GM12878 (cell line): ENCODE measurements around the gene CFAP157. TPM values are rescaled to one million over a fixed set of nuclear protein-coding genes. Genes with fewer than 3 reads are reported as not detected.

Experiments
- ATAC-seq: fragments of 200-7000 bp; cut with Tn5 transposase; 3 replicates; pipeline ENCODE4 v1.9.1; 2020; ENCODE audit warnings: mild to moderate bottlenecking, moderate library complexity
- BruUV-seq: library from RNA; stranded (reverse); fragments of 400-500 nt; replicated peaks from 2 replicates; lab custom pipeline; 2021; lab: Mats Ljungman, UMichigan
- CTCF ChIA-PET: fragments of 300-600 bp; sonication (Branson Sonifier 250); formaldehyde crosslinking; extraction: SDS; loops from one replicate; lab custom pipeline; 2021; ENCODE audit warnings: inconsistent platforms; lab: Yijun Ruan, JAX
- POLR2A ChIA-PET: fragments of 350-600 bp; formaldehyde crosslinking; extraction: SDS; loops from one replicate; lab custom pipeline; 2021; ENCODE audit warnings: inconsistent platforms; lab: Charles Lee
- RAD21 ChIA-PET: fragments of 300-600 bp; sonication (Branson Sonifier 250); formaldehyde crosslinking; loops from one replicate; lab custom pipeline; 2023; ENCODE audit warnings: antibody characterized with exemption; ENCODE audit not compliant: unreplicated experiment; lab: Charles Lee
- SMC1A ChIA-PET: fragments of 300-600 bp; sonication (Branson Sonifier 250); formaldehyde crosslinking; loops from one replicate; lab custom pipeline; 2023; ENCODE audit not compliant: unreplicated experiment, uncharacterized antibody; lab: Charles Lee
- DNase-seq: peaks from one replicate; pipeline ENCODE4 v3.0.0-alpha.2; 2011; ENCODE audit warnings: low read depth, low spot score
- FAIRE-seq: peaks from 3 replicates; lab custom pipeline; 2011; peaks lifted over from hg19 to GRCh38; lab: Jason Lieb, UNC
- H2AFZ ChIP-seq: 2 replicates; pipeline ENCODE4 v1.6.0; 2011; ENCODE audit warnings: low read depth, low read length, control low read depth; ENCODE audit not compliant: control insufficient read depth
- H3K27ac ChIP-seq: 2 replicates; pipeline ENCODE4 v1.5.1; 2011; ENCODE audit warnings: control low read depth; ENCODE audit not compliant: control insufficient read depth, insufficient read depth
- H3K27me3 ChIP-seq, 2 experiments: replicated peaks in 1 of 2; 2 replicates each; pipeline versions ENCODE4 v1.6.0 to v1.6.1; 2011; ENCODE audit warnings: low read length in 1 of 2; ENCODE audit not compliant: control insufficient read depth in 2 of 2, insufficient read depth in 2 of 2
- H3K36me3 ChIP-seq, 2 experiments: 2 replicates each; pipeline ENCODE4 v1.5.1; 2011; ENCODE audit warnings: low read length in 1 of 2; ENCODE audit not compliant: control insufficient read depth in 2 of 2, insufficient read depth in 2 of 2
- H3K4me1 ChIP-seq: 2 replicates; pipeline ENCODE4 v1.6.1; 2011; ENCODE audit warnings: mild to moderate bottlenecking, low read length, moderate library complexity, mixed read lengths; ENCODE audit not compliant: control insufficient read depth, insufficient read depth
- H3K4me2 ChIP-seq: 2 replicates; pipeline ENCODE4 v1.6.0; 2011; ENCODE audit warnings: control low read depth; ENCODE audit not compliant: control insufficient read depth, insufficient read depth
- H3K4me3 ChIP-seq: fragments of 200-600 bp; sonication (generic); 2 replicates; pipeline ENCODE4 v1.5.1; 2016
- H3K79me2 ChIP-seq: 2 replicates; pipeline ENCODE4 v1.6.0; 2011; ENCODE audit warnings: low read length; ENCODE audit not compliant: control insufficient read depth, insufficient read depth
- H3K9ac ChIP-seq: 2 replicates; pipeline ENCODE4 v1.8.0; 2011; ENCODE audit warnings: low read length, control low read depth, mixed read lengths; ENCODE audit not compliant: control insufficient read depth, insufficient read depth
- H3K9me3 ChIP-seq: replicated peaks from 3 replicates; pipeline ENCODE4 v1.5.1; 2011; ENCODE audit warnings: mild to moderate bottlenecking, low read length; ENCODE audit not compliant: control insufficient read depth, insufficient read depth
- H4K20me1 ChIP-seq: 2 replicates; pipeline ENCODE4 v1.6.0; 2011; ENCODE audit not compliant: control insufficient read depth, insufficient read depth
- BHLHE40 ChIP-seq, 2 experiments: fragments of 450-650 bp in 1 of 2; IDR thresholded peaks; 2 replicates each; pipeline ENCODE4 v1.6.1; 2011 to 2017; ENCODE audit warnings: low read depth in 2 of 2, borderline replicate concordance in 1 of 2, improper control_type of control experiment in 1 of 2, low read length in 1 of 2, mild to moderate bottlenecking in 1 of 2
- BRCA1 ChIP-seq: IDR thresholded peaks from 2 replicates; pipeline ENCODE4 v1.6.1; 2011; ENCODE audit warnings: low read depth, low read length, improper control_type of control experiment
- CBFB ChIP-seq: IDR thresholded peaks from 2 replicates; pipeline ENCODE4 v1.6.1; 2016; ENCODE audit warnings: antibody characterized with exemption, low read depth
- CEBPB ChIP-seq, 2 experiments: fragments of 150-350 bp in 1 of 2; IDR thresholded peaks; 2 replicates each; pipeline ENCODE4 v1.6.1; 2012 to 2014; ENCODE audit warnings: low read depth in 2 of 2, low read length in 2 of 2, borderline replicate concordance in 1 of 2, inconsistent platforms in 1 of 2
- CHD2 ChIP-seq: IDR thresholded peaks from 2 replicates; pipeline ENCODE4 v1.6.1; 2011; ENCODE audit warnings: low read depth, low read length, improper control_type of control experiment, borderline replicate concordance
- E4F1 ChIP-seq: fragments of 450-650 bp; IDR thresholded peaks from 2 replicates; pipeline ENCODE4 v1.6.1; 2018; ENCODE audit warnings: borderline replicate concordance, mild to moderate bottlenecking; ENCODE audit not compliant: partially characterized antibody
- GABPA ChIP-seq: IDR thresholded peaks from 2 replicates; pipeline ENCODE4 v1.6.1; 2014; ENCODE audit warnings: antibody characterized with exemption, low read depth, mild to moderate bottlenecking, inconsistent platforms
- IRF3 ChIP-seq: fragments of 450-650 bp; IDR thresholded peaks from 2 replicates; pipeline ENCODE4 v1.6.1; 2014; ENCODE audit warnings: mild to moderate bottlenecking
- NFYB ChIP-seq: IDR thresholded peaks from 2 replicates; pipeline ENCODE4 v1.6.1; 2011; ENCODE audit warnings: low read depth, mild to moderate bottlenecking, low read length, improper control_type of control experiment, moderate library complexity; ENCODE audit not compliant: insufficient read depth
- PAX8 ChIP-seq: fragments of 450-650 bp; IDR thresholded peaks from 2 replicates; pipeline ENCODE4 v1.6.1; 2017; ENCODE audit warnings: mild to moderate bottlenecking, moderate library complexity
- PML ChIP-seq: IDR thresholded peaks from 2 replicates; pipeline ENCODE4 v1.6.1; 2012; ENCODE audit warnings: low read length, inconsistent platforms
- POLR2A ChIP-seq: IDR thresholded peaks from 2 replicates; pipeline ENCODE4 v1.6.1; 2011; ENCODE audit warnings: low read depth, mild to moderate bottlenecking, low read length
- RUNX3 ChIP-seq: IDR thresholded peaks from 2 replicates; pipeline ENCODE4 v1.6.1; 2012; ENCODE audit warnings: low read length, inconsistent platforms
- SREBF2 ChIP-seq: IDR thresholded peaks from 2 replicates; pipeline ENCODE4 v1.6.1; 2012; ENCODE audit warnings: mild to moderate bottlenecking, low read length
- TCF3 ChIP-seq: IDR thresholded peaks from 2 replicates; pipeline ENCODE4 v1.6.1; 2012; ENCODE audit warnings: low read depth, mild to moderate bottlenecking, low read length, borderline replicate concordance; ENCODE audit not compliant: insufficient read depth
- USF1 ChIP-seq: IDR thresholded peaks from 2 replicates; pipeline ENCODE4 v1.6.1; 2011; ENCODE audit warnings: borderline replicate concordance, low read depth, mild to moderate bottlenecking, moderate library complexity, mixed read lengths, low read length; ENCODE audit not compliant: insufficient read depth; ENCODE audit errors: extremely low read length
- YBX1 ChIP-seq: fragments of 450-650 bp; IDR thresholded peaks from 2 replicates; pipeline ENCODE4 v1.6.1; 2016; ENCODE audit warnings: antibody characterized with exemption
- ZNF217 ChIP-seq: fragments of 450-650 bp; IDR thresholded peaks from 2 replicates; pipeline ENCODE4 v1.6.1; 2017; ENCODE audit warnings: antibody characterized with exemption, mild to moderate bottlenecking
- WGBS: methylation state at CpG from one replicate; pipeline ENCODE4 v1.1.6; 2016; ENCODE audit warnings: low lambda C conversion rate; ENCODE audit not compliant: insufficient replicate concordance, insufficient coverage; ENCODE audit errors: missing lambda C conversion rate; 5-methylcytosine and 5-hydroxymethylcytosine counted together
- in situ Hi-C: fragments of 300-500 bp; cut with MboI; formaldehyde crosslinking; loops from 9 replicates; pipeline ENCODE4 v1.14.3; 2018; ENCODE audit warnings: mixed read lengths
- intact Hi-C: fragments of 100-400 bp; cut with micrococcal nuclease; formaldehyde crosslinking; loops from one replicate; pipeline ENCODE4 v1.14.2; 2022; ENCODE audit not compliant: unreplicated experiment
- polyA plus RNA-seq, 11 experiments: library from polyadenylated mRNA; depleted of rRNA in 4 of 11; unstranded in 6 of 11; stranded (reverse) in 5 of 11; fragments of >200 nt; fragmentation: Nextera tagmentation in 4 of 11; fragmentation: Illumina TruSeq in 1 of 11; extraction: Ambion mirVana in 4 of 11; extraction: Trizol in 1 of 11; gene quantifications; 1 replicate in 1 of 11; 2 replicates in 10 of 11; pipeline versions ENCODE4 v1.2.1 to v1.2.3, GENCODE V29; 2011 to 2016; ENCODE audit warnings: inconsistent platforms in 2 of 11, missing spikeins in 2 of 11, low read depth in 1 of 11
- total RNA-seq, 4 experiments: library from RNA; depleted of rRNA in 3 of 4; stranded (reverse); fragments of >200 nt in 3 of 4; fragmentation: Illumina TruSeq in 1 of 4; extraction: Trizol in 1 of 4; gene quantifications; 2 replicates each; pipeline versions ENCODE4 v1.2.1 to v1.2.3, GENCODE V29; 2013 to 2021

CFAP157 gene
- total and polyA plus RNA-seq, 10 of the 15 experiments (the other 5 are each of a cell fraction or from before 2014, with no cell fraction given), result 0.08 to 0.72 TPM; not detected in 8

GRCh38 chr9:127698985-127699670 is 7.7 kb upstream of the CFAP157 start:
- CTCF ChIA-PET, result interaction anchor here (0.5 kb wide), 1 partner anchor 63 kb away, joined by 3 read pairs; no protein-coding TSS in a partner anchor
- peak; percentile 100 for ATAC-seq
- DNase-seq, result peak; percentile 73
- BruUV-seq, result no TSS peak
- SMC1A ChIA-PET, result no interaction called here
- 14% methylated on average over 39 of the region's 41 CpGs for WGBS
- Histone ChIP-seq H3K4me2 (peak overlapping the region; percentile 81), H3K4me1 (peaks cover 4% of the 10 kb centered on the region; the same call in 1 of the 2 replicates), H4K20me1 (no peaks in the 10 kb centered on the region), H3K27ac (no peak overlapping the region), H3K27me3 (no peaks in the 10 kb centered on the region), H2AFZ (peak overlapping the region; percentile 93), H3K79me2 (no peaks in the 10 kb centered on the region), H3K36me3 (no peaks in the 10 kb centered on the region), H3K9ac (no peak overlapping the region), H3K9me3 (no peaks in the 10 kb centered on the region), H3K4me3 (peak overlapping the region; percentile 41; the same call in 1 of the 2 replicates)
- RAD21 ChIA-PET, result no interaction called here
- FAIRE-seq, result peak; percentile 92
- intact Hi-C loops, result no loop called here
- in situ Hi-C loops, result no loop called here
- POLR2A ChIA-PET, result interaction anchor here (0.6 to 0.7 kb wide), 2 partner anchors 19 to 83 kb away, joined by 4 to 6 read pairs; no protein-coding TSS in a partner anchor
- TF ChIP-seq PML, result no peak
- 0 out of 2 replicates have a peak, but pooled peaks have one; percentile 36 for TF ChIP-seq CHD2
- TF ChIP-seq CBFB, result no peak
- TF ChIP-seq RUNX3, result 0 out of 2 replicates have a peak, but pooled peaks have one; percentile 15
- no peak for TF ChIP-seq CEBPB (IDR thresholded peaks at IDR 0.05; ENCODE audit: borderline replicate concordance in 1 of 2, low read depth in 2 of 2, low read length in 2 of 2)
- TF ChIP-seq BHLHE40 (IDR thresholded peaks at IDR 0.05; ENCODE audit: borderline replicate concordance in 1 of 2, low read depth in 2 of 2, low read length in 1 of 2), result peak; percentile 22 to 42; a peak in 1 of 4 replicates
- no peak for TF ChIP-seq PAX8
- TF ChIP-seq IRF3, result 0 out of 2 replicates have a peak, but pooled peaks have one; percentile 36
- peak; percentile 20 for TF ChIP-seq E4F1
- TF ChIP-seq USF1, result peak; percentile 52
- TF ChIP-seq BRCA1, result no peak
- 0 out of 2 replicates have a peak, but pooled peaks have one; percentile 20 for TF ChIP-seq GABPA
- TF ChIP-seq SREBF2, result no peak
- no peak; the same call in 1 of the 2 replicates for TF ChIP-seq ZNF217
- no peak for TF ChIP-seq YBX1
- TF ChIP-seq NFYB, result peak; percentile 81
- no peak for TF ChIP-seq TCF3
- TF ChIP-seq POLR2A, result peak; percentile 77
